HS-27A (cell line): ENCODE results near the gene ELF1.
A peak's percentile ranks its signal among the peaks of the same experiment; 100 is the strongest.
"Not testable (repeated sequence)": the region's sequence is repeated elsewhere in the genome, so short reads cannot be mapped to it uniquely, and the experiment has no call there.

ENCODE experiments used
- DNase-seq: peaks from one replicate; pipeline ENCODE4 v3.0.0-alpha.2; 2012; ENCODE audit warnings: low read depth, missing footprints

ELF1 gene

DNA sequence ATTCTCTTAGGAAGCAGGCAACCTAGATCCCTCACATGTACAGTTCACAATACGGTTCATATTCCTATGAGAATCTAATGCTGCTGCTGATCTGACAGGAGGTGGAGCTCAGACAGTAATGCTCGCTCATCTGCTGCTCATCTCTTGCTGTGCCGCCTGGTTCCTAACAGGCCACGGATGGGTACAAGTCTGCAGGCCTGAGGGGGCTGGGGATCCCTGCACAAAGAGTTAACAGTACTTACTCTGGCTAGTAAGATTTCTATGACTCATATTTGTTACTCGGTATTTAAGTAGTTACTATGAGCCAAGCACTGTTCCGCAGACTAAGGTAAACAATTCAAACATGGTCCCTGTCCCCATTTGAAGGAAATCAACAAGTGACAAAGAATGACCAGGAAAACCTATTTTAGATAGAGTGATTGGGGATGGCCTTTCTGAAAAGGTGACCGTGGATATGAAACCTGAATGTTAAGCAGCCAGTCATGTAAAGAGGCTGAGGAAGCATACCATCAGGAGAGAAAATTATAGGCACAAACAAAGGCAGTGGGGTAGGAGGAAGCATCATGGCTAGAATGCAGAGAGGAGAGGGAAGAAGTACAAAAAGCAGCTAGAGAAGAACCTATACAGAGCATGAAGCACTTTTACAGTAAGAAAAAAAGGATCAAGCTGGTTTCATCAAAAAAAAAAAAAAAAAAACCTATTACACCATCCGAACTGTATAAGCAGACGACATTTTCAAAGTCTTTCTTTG, 21.6 kb upstream of the ELF1 start:
- DNase-seq: no peak

GRCh38 chr13:41039746-41040145, 20.6 kb upstream of the ELF1 start:
- DNase-seq: no peak

DNA sequence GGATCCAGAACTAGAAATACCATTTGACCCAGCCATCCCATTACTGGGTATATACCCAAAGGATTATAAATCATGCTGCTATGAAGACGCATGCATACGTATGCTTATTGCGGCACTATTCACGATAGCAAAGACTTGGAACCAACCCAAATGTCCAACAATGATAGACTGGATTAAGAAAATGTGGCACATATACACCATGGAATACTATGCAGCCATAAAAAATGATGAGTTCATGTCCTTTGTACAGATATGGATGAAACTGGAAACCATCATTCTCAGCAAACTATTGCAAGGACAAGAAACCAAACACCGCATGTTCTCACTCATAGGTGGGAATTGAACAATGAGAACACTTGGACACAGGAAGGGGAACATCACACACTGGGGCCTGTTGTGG, 17.4 kb upstream of the ELF1 start:
- DNase-seq: not testable (repeated sequence)

DNA sequence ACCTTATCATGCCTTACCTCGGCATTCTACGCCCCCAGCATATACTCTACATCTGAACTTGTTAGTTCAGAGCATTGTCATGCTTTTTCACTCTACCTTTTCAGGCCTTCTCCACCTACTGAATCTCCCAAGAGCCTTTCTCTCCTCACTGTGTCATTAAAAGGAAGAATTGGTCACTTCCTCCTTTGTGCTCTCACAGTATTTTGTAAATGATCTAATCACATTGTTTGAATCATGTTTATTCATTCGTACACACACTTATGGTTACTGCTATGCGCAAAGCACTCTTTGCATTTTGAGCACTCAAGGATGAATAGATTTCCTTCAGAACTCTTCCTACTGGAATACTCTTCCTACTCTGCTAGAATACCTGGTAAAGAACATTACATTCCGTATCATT, 15.8 kb upstream of the ELF1 start:
- no peak for DNase-seq

- no peak for DNase-seq
Observed at GRCh38 chr13:41034382-41034781, 15.3 kb upstream of the ELF1 start.

GRCh38 chr13:41032691-41033376, 13.7 kb upstream of the ELF1 start:
- DNase-seq: no peak

DNA sequence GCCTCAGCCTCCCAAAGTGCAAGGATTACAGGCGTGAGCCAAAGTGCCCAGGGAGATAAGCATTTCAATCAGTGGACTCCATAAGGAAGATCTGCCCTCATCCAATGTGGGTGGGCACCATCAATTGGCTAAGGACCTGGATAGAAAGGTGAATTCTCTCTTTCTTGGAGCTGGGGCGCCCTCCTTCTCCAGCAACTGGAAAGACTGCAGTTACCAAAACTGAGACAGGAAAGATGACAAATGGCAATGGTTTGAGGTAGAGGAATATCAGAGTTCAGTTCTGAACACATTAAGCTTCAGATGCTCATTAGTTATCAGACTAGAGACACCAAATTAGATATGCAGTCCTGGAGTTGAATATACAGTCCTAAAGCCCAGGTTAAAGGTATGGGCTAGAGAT, 10.5 kb upstream of the ELF1 start:
- DNase-seq: no peak

DNA sequence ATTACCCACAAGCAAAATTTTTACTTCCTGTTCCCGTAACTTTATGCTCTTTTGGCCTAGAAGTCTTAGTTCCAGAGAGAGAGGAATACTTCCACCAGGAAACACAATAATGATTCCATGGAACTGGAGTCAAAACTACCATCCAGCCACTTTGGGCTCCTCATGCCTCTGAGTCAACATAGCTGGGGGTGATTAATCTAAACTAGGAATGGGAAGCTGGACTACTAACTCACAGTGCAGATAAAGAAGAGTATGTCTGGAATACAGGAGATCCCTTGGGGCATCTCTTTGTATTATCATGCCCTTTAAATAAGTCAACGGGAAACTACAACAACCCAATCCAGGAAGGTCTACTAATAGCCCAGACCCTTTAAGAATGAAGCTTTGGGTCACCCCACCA, 8.9 kb upstream of the ELF1 start:
- no peak for DNase-seq

GRCh38 chr13:41026788-41027187, 7.7 kb upstream of the ELF1 start:
- no peak for DNase-seq

- no peak for DNase-seq
Observed at GRCh38 chr13:41025518-41025917, 6.4 kb upstream of the ELF1 start.

GRCh38 chr13:41019578-41020347, 647 bp upstream of the ELF1 start:
- no peak for DNase-seq

- no peak for DNase-seq
Observed at GRCh38 chr13:41018602-41018948, 541 bp downstream of the ELF1 start.

DNA sequence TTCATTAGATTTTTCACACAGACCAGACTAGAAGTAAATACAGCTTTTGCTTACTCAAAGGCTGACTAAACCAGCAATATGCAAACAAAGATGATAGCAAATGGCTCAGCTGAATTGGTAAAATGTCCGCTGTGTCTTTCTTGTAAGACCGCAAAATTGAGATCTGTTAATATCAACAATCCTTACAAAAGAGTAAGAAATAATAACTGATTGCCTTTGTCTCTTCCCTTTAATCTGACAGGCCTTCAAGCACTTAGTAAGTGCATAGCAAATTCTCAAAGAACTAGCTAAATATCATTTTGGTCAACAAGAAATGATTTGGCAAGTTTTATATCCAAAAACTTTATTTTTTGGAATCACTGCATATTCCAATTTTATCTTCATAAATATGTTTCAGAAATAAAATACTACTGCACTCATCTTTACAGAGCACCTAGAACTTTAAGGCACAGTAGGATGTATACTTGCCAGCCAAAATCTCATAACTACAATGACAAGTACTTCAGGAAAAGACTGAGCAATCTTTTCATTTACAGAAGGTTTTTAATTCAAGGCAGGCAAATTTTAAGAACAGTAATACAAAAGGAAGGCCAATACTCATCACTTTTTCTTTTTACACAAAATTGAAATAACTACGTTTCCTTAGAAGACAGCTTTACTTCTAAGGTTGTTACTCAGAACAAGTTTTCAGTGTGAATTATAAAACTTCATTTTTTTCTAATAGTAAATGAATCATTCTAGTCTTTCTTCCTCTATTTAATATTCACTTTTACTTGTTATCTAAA, 1.1 kb downstream of the ELF1 start:
- DNase-seq: no peak

DNA sequence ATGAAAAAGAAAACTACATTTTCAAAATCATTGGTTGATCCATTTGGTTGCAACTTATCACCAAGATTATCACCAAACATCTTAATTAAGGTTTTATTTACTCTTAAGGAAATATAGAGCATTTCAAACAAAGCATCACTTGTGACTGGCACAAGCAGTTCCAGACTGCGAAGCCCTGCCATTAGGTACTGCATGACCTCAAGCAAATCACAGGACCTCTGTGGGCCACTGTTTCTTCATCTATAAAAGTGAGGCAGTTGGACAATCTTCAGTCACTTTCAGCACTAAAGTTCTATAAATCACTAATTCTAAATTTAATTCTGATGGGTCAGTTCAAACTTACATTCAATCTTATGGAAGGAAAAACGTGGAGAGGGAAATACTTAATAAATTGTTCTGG, 2.0 kb downstream of the ELF1 start:
- no peak for DNase-seq

DNA sequence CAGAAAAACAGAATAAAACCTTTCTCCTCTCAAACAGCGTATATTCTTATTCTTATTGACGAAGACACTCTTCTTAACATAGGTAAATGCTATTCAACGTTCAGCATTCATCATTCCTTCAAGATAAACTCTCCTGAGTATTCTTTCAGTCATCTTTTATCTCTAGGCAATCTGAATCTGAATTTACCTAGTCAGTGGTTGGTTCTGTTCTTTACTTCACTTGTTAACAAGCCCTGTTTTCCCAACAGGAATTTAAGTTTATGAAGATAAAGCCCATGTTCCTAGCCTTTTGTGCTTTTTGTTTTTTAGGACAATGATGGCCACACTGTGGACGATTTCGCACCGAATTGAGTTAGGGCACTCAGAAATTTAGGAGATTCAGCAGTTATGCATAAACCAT, 3.2 kb downstream of the ELF1 start:
- DNase-seq: no peak

GRCh38 chr13:41013835-41014234, 5.3 kb downstream of the ELF1 start:
- DNase-seq: no peak

GRCh38 chr13:41012536-41012935, 6.6 kb downstream of the ELF1 start:
- no peak for DNase-seq

DNA sequence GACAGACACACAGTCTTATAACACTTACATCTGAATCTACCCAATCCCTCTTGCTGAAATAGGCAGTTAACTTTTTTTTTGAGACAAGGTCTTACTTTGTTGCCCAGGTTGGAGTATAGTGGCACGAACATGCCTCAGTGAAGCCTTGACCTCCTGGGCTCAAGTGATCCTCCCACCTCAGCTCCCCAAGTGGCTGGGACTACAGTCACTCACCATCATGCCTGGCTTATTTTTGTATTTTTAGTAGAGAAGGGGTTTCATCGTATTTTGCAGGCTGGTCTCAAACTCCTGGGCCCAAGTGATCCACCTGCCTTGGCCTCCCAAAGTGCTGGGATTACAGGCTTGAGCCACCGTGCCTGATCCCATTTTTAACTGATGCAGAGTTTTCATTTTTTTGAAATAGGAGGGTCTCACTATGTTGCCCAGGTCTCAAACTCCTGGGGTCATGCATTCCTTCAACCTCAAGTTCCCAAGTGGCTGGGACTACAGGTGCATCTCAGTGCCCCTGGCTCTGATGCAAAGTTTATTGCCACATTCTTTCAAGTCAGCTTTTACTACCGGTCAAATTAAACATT, 7.6 kb downstream of the ELF1 start:
- no peak for DNase-seq

DNA sequence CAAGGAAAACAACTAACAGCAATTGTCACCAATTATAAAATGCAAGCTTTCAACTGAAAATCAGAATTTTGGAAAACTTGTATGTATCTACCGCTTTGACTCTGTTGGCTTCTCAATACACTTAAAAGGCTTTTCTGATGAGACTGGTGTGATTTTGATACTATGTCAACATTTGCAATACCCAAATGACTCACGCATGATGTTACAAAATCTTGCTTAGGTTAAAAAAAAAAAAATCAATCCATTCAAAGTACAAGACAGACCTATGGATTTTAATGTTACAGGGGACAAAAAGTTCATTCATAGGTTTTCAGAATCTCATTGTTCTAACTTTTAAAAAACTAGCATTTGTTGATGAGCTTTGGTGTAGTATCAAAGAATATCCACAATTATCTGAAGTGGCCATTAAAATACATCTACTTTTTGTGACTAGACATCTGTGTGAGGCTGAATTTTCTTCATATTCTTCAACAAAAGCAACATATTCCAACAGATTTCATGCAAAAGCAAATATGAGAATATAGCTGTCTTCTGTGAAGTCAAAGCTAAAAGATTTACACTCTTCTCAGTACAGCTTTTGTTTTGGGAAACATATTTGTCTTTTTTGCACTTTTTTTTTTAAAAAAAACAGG, 10.7 kb downstream of the ELF1 start:
- DNase-seq: peak; percentile 23

- no peak for DNase-seq
Observed at GRCh38 chr13:41007744-41008128, 11.4 kb downstream of the ELF1 start.

- DNase-seq: no peak
Observed at GRCh38 chr13:41006978-41007743, 12.0 kb downstream of the ELF1 start.
